D721Med (cell line): Measurements from ENCODE around the gene C6orf47.

Experiments used
- DNase-seq: peaks from one replicate; pipeline ENCODE4 v3.0.0; 2011; ENCODE audit warnings: low spot score; ENCODE audit not compliant: insufficient read length
- FAIRE-seq: peaks from 2 replicates; lab custom pipeline; 2011; peaks lifted over from hg19 to GRCh38; lab: Jason Lieb, UNC
- CTCF ChIP-seq: IDR thresholded peaks from 2 replicates; pipeline ENCODE4 v1.5.1; 2012; ENCODE audit warnings: mild to moderate bottlenecking, control low read depth; ENCODE audit not compliant: insufficient read depth; ENCODE audit errors: missing control alignments

The C6orf47 gene

GRCh38 chr6:31702405-31702818 is 41.8 kb upstream of the C6orf47 start:
- DNase-seq (no peak), FAIRE-seq (no peak)
- TF ChIP-seq CTCF = no peak

GRCh38 chr6:31701666-31702404 is 41.3 kb upstream of the C6orf47 start:
- FAIRE-seq = no peak
- no peak for DNase-seq

GRCh38 chr6:31700740-31701401 is 40.3 kb upstream of the C6orf47 start:
- TF ChIP-seq CTCF = no peak
- DNase-seq = no peak
- no peak for FAIRE-seq

More at GRCh38 chr6:31701666-31702404, 41.3 kb upstream of the C6orf47 start:
- TF ChIP-seq CTCF = no peak

GRCh38 chr6:31697555-31697954 is 37.0 kb upstream of the C6orf47 start:
- FAIRE-seq (no peak), DNase-seq (no peak)
- TF ChIP-seq CTCF = no peak

- no peak for FAIRE-seq
Observed at GRCh38 chr6:31693535-31693934, 33.0 kb upstream of the C6orf47 start.

GRCh38 chr6:31692886-31693285 is 32.3 kb upstream of the C6orf47 start:
- TF ChIP-seq CTCF = no peak
- no peak for DNase-seq
- no peak for FAIRE-seq

More at GRCh38 chr6:31693535-31693934, 33.0 kb upstream of the C6orf47 start:
- TF ChIP-seq CTCF = no peak
- DNase-seq = no peak

- FAIRE-seq = no peak
- TF ChIP-seq CTCF = no peak
- DNase-seq = no peak
Observed at GRCh38 chr6:31692353-31692752, 31.8 kb upstream of the C6orf47 start.
